GM06990 (cell line): ENCODE results near the gene RASD2.

Source experiments
- DNase-seq: peaks from one replicate; pipeline ENCODE4 v3.0.0-alpha.2; 2011; ENCODE audit not compliant: insufficient read length; ENCODE audit errors: extremely low read depth
- H3K27me3 ChIP-seq: replicated peaks from 2 replicates; pipeline ENCODE4 v1.6.0; 2011; ENCODE audit warnings: low read length; ENCODE audit not compliant: control insufficient read depth, insufficient read depth
- H3K36me3 ChIP-seq: 2 replicates; pipeline ENCODE4 v1.5.1; 2011; ENCODE audit warnings: low read length; ENCODE audit not compliant: control insufficient read depth, insufficient read depth
- H3K4me3 ChIP-seq: replicated peaks from 2 replicates; pipeline ENCODE4 v1.5.1; 2011; ENCODE audit warnings: low read depth, mild to moderate bottlenecking, control low read depth, low read length
- TF ChIP-seq, protein P1 (sequence below): IDR thresholded peaks from 2 replicates; pipeline ENCODE4 v1.5.1; 2011; ENCODE audit warnings: low read length, control low read depth, mild to moderate bottlenecking, inconsistent platforms; ENCODE audit not compliant: insufficient read depth, poor library complexity, severe bottlenecking

Gene RASD2

DNA sequence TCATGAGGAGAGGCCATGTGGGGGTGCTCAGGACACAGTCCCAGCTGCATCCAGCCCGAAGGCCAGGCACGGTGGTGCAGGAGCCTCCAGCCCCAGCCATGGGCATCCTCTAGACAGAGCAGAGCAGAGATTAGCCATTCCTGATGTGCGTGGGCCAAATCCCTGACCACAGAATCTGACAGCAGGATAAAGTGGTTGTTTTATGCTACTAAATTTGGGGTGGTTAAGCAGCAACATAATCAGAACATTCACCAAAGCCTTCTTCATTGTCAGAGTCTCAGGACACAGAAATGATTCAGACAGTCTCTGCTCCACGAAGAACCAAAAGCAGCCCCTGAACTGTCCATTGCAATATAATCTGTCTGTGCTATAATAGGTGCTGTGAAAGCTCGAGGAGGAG lies 19.7 kb downstream of the RASD2 start:
- H3K27me3 ChIP-seq, result no peaks in the 10 kb centered on the region; the same call in none of the 2 replicates
- no peak for DNase-seq
- no peak overlapping the region for H3K4me3 ChIP-seq
- no peaks in the 10 kb centered on the region for H3K36me3 ChIP-seq
- TF ChIP-seq, protein P1, sequence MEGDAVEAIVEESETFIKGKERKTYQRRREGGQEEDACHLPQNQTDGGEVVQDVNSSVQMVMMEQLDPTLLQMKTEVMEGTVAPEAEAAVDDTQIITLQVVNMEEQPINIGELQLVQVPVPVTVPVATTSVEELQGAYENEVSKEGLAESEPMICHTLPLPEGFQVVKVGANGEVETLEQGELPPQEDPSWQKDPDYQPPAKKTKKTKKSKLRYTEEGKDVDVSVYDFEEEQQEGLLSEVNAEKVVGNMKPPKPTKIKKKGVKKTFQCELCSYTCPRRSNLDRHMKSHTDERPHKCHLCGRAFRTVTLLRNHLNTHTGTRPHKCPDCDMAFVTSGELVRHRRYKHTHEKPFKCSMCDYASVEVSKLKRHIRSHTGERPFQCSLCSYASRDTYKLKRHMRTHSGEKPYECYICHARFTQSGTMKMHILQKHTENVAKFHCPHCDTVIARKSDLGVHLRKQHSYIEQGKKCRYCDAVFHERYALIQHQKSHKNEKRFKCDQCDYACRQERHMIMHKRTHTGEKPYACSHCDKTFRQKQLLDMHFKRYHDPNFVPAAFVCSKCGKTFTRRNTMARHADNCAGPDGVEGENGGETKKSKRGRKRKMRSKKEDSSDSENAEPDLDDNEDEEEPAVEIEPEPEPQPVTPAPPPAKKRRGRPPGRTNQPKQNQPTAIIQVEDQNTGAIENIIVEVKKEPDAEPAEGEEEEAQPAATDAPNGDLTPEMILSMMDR, result no peak

DNA sequence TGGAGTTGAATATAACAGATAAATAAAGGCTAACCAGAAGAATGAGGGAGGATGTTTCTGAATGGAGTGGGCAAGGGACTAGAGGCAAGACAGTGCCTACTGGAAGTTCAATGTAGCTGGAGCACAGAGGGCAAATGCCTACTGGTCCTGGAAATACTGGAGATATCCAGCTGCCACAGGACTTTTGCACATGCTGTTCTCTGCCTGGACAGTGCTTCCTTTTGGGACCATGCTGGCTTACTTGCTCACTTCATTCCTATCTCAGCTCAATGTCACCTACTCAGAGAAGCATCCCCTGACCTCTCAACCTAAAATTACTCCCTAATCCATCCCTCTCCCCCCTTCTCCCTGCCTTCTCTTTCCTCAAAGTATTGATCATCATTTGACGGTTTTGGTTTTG lies 20.2 kb downstream of the RASD2 start:
- TF ChIP-seq, protein P1, result no peak
- no peaks in the 10 kb centered on the region; the same call in none of the 2 replicates for H3K27me3 ChIP-seq
- DNase-seq, result no peak
- H3K36me3 ChIP-seq, result no peaks in the 10 kb centered on the region
- H3K4me3 ChIP-seq, result no peak overlapping the region

DNA sequence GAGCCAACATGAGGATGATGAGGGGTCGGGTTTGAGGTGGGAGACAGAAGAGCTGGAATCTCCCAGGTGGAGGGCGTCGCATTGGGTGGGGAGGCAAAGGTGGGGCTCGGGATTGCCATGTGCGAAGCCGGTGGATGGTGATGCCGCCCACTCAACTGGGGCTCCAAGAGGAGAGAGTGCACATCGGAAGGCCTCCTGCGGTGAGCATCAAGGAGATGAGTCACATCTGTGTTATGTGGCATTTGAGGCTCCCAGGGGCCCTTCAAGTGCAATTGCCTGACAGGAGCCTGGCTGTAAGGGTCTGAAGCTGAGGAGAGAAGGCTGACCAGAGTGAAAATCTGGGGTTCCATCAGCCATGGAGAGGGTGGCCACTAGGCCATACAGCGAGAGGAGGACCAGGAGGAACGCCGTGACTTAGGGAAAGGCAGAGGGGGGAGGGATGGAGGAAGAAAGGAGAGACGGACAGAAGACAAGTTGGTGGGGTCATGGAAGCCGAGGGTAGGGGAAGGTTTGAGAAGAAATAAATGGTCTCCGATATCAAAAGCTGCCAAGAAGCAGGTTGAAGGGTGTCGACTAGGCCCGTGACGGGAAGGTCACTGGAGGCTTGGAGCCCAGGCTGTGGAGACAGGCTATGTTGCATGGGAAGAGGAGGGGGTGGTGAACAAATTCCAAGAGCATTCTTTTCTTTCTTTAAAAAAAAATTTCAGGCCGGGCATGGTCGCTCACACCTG lies 21.3 kb downstream of the RASD2 start:
- no peak overlapping the region for H3K4me3 ChIP-seq
- TF ChIP-seq, protein P1, result no peak
- DNase-seq, result no peak
- H3K36me3 ChIP-seq, result no peaks in the 10 kb centered on the region
- H3K27me3 ChIP-seq, result no peaks in the 10 kb centered on the region; the same call in none of the 2 replicates

DNA sequence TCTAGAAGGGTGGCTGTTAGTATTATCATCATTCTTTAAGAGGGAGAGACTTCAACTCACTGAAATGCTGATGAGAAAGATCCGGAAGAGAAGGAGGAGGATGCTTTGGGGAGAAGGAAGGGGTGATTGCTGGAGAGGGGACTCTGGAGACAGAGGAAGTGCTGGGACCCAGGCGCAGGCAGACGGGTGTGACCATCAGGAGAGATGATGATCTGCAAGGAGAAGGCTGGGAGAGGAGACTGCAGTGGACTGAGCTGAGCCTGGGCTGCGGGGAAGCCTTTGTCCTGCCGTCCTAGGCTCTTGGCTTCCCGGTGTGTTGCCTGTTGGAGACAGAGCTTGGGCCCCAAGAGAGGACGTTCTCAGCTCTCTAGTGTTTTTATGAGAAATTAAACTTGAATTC lies 22.6 kb downstream of the RASD2 start:
- H3K4me3 ChIP-seq, result no peak overlapping the region
- H3K36me3 ChIP-seq, result no peaks in the 10 kb centered on the region
- TF ChIP-seq, protein P1, result no peak
- no peak for DNase-seq
- no peaks in the 10 kb centered on the region; the same call in none of the 2 replicates for H3K27me3 ChIP-seq

DNA sequence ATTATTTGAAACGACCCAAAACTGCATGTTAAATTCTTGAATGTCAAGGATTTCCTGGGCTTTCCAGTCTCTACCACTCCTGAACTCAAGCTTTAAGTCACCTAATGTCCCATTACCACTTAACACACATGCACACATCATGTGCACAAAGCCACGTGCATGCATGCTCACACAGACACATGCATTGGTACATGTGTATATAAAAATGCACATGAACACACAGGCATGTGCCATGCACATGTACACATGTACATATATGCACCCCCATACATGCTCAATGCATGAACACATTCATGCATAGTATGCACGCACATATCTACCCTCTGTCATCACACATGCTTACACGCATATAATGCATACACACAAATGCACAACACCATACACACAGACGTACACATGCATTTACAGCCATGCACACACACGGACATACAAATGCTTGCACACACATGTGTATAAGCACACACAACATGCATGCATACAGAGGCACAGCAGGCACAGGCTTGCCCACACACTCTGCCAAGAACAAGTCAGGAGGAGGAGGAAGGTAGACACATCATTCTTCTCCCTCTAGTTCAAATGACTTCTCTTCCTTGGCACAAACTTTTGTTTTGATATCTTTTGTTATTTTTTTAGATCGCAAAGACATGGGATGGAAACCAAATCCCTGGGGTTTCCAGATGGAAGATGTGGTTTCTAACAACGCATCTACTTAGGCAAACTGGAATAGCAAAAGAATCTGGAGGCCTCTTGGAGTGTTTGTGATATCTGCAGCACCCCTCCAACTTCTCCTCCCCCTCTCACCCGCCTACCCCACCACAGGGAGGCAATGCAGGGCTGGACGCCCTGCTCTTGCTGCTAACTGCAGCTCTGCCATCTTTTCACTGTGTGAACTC lies 24.6 kb downstream of the RASD2 start:
- no peak for DNase-seq
- Histone ChIP-seq H3K36me3 (no peaks in the 10 kb centered on the region), H3K4me3 (no peak overlapping the region), H3K27me3 (no peaks in the 10 kb centered on the region; the same call in none of the 2 replicates)
- TF ChIP-seq, protein P1, result no peak
